ENCODE measurements around the gene RNF39. TPM values are rescaled to one million over a fixed set of nuclear protein-coding genes. Genes with fewer than 3 reads are reported as not detected.

RNF39 gene
- total and polyA plus RNA-seq, 2 of the 13 experiments (the other 11 are each of a cell fraction or from before 2014, with no cell fraction given): 0.13 to 1.8 TPM

DNA sequence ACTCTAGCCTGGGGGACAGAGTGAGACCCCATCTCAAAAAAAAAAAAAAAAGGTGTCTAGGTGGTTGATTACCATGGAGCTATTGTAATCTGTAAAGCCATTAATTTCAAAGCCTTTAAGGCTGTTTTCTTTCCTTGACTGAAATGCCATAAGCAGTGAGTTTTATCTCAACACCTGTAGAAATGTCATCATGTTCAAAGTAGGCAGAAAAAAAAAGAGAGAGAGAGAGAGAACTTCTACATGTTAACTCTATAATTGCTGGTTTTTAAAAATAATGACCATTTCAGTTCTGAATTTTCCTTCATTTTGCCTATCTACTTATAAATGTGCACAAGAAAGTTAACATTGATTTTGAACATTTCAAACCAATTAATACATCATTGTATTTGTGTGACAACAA lies 44.2 kb downstream of the RNF39 start:
- CTCF ChIA-PET (ENCODE audit: low intra/inter-chr PET ratio, low total read pairs): no interaction called here
- intact Hi-C loops (cut with micrococcal nuclease; ENCODE audit: unreplicated experiment) (no loop called here), in situ Hi-C loops (cut with HindIII; ENCODE audit: extremely low pct_ligation_motif_present, low pct_unique_long_range_greater_than_20kb) (no loop called here)
- H3K9ac ChIP-seq (ENCODE audit: insufficient read depth, low read depth, low read length): no peak overlapping the region
- no peaks in the 10 kb centered on the region for H4K20me1 ChIP-seq (ENCODE audit: insufficient read depth, low read length)
- no TSS peak for BruUV-seq (replicated peaks)
- no peak overlapping the region for H3K27ac ChIP-seq (ENCODE audit: extremely low read length, insufficient read depth, low read length)
- DNase-seq (ENCODE audit: low spot score): no peak
- no peak overlapping the region for H3K4me2 ChIP-seq (ENCODE audit: low read depth, low read length)
- TF ChIP-seq SRSF9 (IDR thresholded peaks at IDR 0.05; ENCODE audit: borderline replicate concordance, insufficient read depth, low read depth, low read length, poor library complexity, severe bottlenecking): no peak
- TF ChIP-seq ZNF652 (CRISPR knock-in tag; IDR thresholded peaks at IDR 0.05; ENCODE audit: borderline replicate concordance, low read depth): peak; percentile 69; the same call in 1 of the 2 replicates
- no peak for TF ChIP-seq ZMYM2 (CRISPR knock-in tag; IDR thresholded peaks at IDR 0.05)
- no peak for TF ChIP-seq KLF9 (CRISPR knock-in tag; IDR thresholded peaks at IDR 0.05; ENCODE audit: low read depth)
- no peak for TF ChIP-seq TCF7 (IDR thresholded peaks at IDR 0.05; ENCODE audit: low read depth)
- no peak overlapping the region for H3K4me3 ChIP-seq (replicated peaks in 1 of 3; ENCODE audit: insufficient read depth in 1 of 3, low read depth in 2 of 3, low read length in 3 of 3)
- ATAC-seq: no peak
- no peak overlapping the region for H2AFZ ChIP-seq (ENCODE audit: low read length)
- FAIRE-seq: no peak
- peaks cover 3 to 6% of the 10 kb centered on the region in 2 experiments; a peak in 2 of 5 replicates for H3K36me3 ChIP-seq (replicated peaks in 1 of 2; ENCODE audit: control insufficient read depth in 1 of 2, insufficient read depth in 2 of 2, low read length in 2 of 2)
- H3K27me3 ChIP-seq (ENCODE audit: control insufficient read depth in 1 of 2, insufficient read depth in 2 of 2, low read length in 2 of 2): no peaks in the 10 kb centered on the region
- no peaks in the 10 kb centered on the region for H3K79me2 ChIP-seq (ENCODE audit: insufficient read depth, low read length)
- no peaks in the 10 kb centered on the region for H3K4me1 ChIP-seq (ENCODE audit: insufficient read depth, low read length)
- POLR2A ChIA-PET: no interaction called here
- no peaks in the 10 kb centered on the region for H3K9me3 ChIP-seq (ENCODE audit: low read length)

DNA sequence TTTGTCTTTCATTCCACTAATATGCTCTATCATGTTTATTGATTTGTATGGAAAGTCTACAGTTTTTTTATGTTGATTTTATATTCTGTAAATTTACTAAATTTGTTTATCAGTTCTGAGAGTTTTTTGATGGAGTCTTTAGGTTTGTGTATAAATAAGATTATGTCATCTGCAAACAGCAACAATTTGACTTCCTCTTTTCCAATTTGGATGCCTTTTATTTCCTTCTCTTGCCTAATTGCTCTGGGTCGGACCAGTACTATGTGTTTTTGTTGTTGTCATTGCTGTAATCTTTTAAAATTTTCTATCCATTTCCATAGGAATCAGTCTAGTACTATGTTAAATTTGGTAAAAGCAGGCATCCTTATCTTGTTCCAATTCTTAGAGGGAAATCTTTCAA lies 46.0 kb downstream of the RNF39 start:
- 91% methylated on average over 1 of the region's 1 CpG for WGBS (ENCODE audit: low lambda C conversion rate)
- H3K4me3 ChIP-seq (replicated peaks in 1 of 3; ENCODE audit: insufficient read depth in 1 of 3, low read depth in 2 of 3, low read length in 3 of 3): no peak overlapping the region
- no peaks in the 10 kb centered on the region for H3K79me2 ChIP-seq (ENCODE audit: insufficient read depth, low read length)
- ATAC-seq: no peak
- H2AFZ ChIP-seq (ENCODE audit: low read length): no peak overlapping the region
- in situ Hi-C loops (cut with HindIII; ENCODE audit: extremely low pct_ligation_motif_present, low pct_unique_long_range_greater_than_20kb) (no loop called here), intact Hi-C loops (cut with micrococcal nuclease; ENCODE audit: unreplicated experiment) (no loop called here)
- no peaks in the 10 kb centered on the region for H3K9me3 ChIP-seq (ENCODE audit: low read length)
- H3K9ac ChIP-seq (ENCODE audit: insufficient read depth, low read depth, low read length): no peak overlapping the region
- no peak overlapping the region for H3K4me2 ChIP-seq (ENCODE audit: low read depth, low read length)
- POLR2A ChIA-PET: no interaction called here
- CTCF ChIA-PET (ENCODE audit: low intra/inter-chr PET ratio, low total read pairs): no interaction called here
- no TSS peak for BruUV-seq (replicated peaks)
- DNase-seq (ENCODE audit: low spot score): no peak
- H3K36me3 ChIP-seq (replicated peaks in 1 of 2; ENCODE audit: control insufficient read depth in 1 of 2, insufficient read depth in 2 of 2, low read length in 2 of 2): 0 out of 5 replicates have a peak, but pooled peaks cover 0 to 1% of the 10 kb centered on the region in 2 experiments
- H3K4me1 ChIP-seq (ENCODE audit: insufficient read depth, low read length): no peaks in the 10 kb centered on the region
- TF ChIP-seq ZNF296 (CRISPR knock-in tag; conservative IDR thresholded peaks at IDR 0.05) (no peak), TBX2 (CRISPR knock-in tag; IDR thresholded peaks at IDR 0.05; ENCODE audit: borderline replicate concordance) (no peak), RAD51 (IDR thresholded peaks at IDR 0.05; ENCODE audit: borderline replicate concordance) (no peak), NKX3-1 (CRISPR knock-in tag; IDR thresholded peaks at IDR 0.05) (no peak), ZNF383 (CRISPR knock-in tag; IDR thresholded peaks at IDR 0.05; ENCODE audit: borderline replicate concordance) (no peak), ZNF678 (CRISPR knock-in tag; IDR thresholded peaks at IDR 0.05) (no peak)
- TF ChIP-seq, protein P1, sequence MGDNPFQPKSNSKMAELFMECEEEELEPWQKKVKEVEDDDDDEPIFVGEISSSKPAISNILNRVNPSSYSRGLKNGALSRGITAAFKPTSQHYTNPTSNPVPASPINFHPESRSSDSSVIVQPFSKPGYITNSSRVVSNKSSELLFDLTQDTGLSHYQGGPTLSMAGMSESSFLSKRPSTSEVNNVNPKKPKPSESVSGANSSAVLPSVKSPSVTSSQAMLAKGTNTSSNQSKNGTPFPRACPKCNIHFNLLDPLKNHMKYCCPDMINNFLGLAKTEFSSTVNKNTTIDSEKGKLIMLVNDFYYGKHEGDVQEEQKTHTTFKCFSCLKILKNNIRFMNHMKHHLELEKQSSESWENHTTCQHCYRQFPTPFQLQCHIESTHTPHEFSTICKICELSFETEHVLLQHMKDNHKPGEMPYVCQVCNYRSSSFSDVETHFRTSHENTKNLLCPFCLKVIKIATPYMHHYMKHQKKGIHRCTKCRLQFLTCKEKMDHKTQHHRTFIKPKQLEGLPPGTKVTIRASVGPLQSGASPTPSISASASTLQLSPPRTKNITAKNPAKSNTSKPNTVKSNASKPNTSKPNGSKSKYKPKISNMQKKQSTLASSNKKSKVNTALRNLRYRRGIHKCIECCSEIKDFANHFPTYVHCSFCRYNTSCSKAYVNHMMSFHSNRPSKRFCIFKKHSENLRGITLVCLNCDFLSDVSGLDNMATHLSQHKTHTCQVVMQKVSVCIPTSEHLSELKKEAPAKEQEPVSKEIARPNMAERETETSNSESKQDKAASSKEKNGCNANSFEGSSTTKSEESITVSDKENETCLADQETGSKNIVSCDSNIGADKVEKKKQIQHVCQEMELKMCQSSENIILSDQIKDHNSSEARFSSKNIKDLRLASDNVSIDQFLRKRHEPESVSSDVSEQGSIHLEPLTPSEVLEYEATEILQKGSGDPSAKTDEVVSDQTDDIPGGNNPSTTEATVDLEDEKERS (CRISPR knock-in tag; IDR thresholded peaks at IDR 0.05): no peak
- TF ChIP-seq, protein P2, sequence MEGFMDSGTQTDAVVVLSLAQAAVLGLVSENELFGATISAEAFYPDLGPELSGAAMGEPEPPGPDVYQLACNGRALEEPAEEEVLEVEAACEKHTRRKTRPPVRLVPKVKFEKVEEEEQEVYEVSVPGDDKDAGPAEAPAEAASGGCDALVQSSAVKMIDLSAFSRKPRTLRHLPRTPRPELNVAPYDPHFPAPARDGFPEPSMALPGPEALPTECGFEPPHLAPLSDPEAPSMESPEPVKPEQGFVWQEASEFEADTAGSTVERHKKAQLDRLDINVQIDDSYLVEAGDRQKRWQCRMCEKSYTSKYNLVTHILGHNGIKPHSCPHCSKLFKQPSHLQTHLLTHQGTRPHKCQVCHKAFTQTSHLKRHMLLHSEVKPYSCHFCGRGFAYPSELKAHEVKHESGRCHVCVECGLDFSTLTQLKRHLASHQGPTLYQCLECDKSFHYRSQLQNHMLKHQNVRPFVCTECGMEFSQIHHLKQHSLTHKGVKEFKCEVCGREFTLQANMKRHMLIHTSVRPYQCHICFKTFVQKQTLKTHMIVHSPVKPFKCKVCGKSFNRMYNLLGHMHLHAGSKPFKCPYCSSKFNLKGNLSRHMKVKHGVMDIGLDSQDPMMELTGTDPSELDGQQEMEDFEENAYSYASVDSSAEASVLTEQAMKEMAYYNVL (CRISPR knock-in tag; IDR thresholded peaks at IDR 0.05; ENCODE audit: borderline replicate concordance): no peak
- H4K20me1 ChIP-seq (ENCODE audit: insufficient read depth, low read length): no peaks in the 10 kb centered on the region
- FAIRE-seq: no peak
- no peaks in the 10 kb centered on the region for H3K27me3 ChIP-seq (ENCODE audit: control insufficient read depth in 1 of 2, insufficient read depth in 2 of 2, low read length in 2 of 2)
- H3K27ac ChIP-seq (ENCODE audit: extremely low read length, insufficient read depth, low read length): no peak overlapping the region

Measured in HepG2 (cell line).